T-helper 2 cell treated with Interferon-gamma antibody and Interleukin-4, amounts not matched to agents 100 ng/mL and 5 ng/mL, for 36 hours (primary cell): Measurements from ENCODE around the gene MAGI2. TPM values are rescaled to one million over a fixed set of nuclear protein-coding genes. Genes with fewer than 3 reads are reported as not detected.

Source experiments
- intact Hi-C: fragments of 100-400 bp; cut with micrococcal nuclease; formaldehyde crosslinking; loops from one replicate; pipeline ENCODE4 v1.15.1; 2023
- total RNA-seq: library from RNA; stranded (reverse); gene quantifications from 2 replicates; pipeline ENCODE4 v1.2.3, GENCODE V29; 2022

MAGI2 gene
- total RNA-seq, 1 donor from 2014 or later, result not detected

GRCh38 chr7:78438433-78438832 is 1015.0 kb downstream of the MAGI2 start:
- intact Hi-C loops, result no loop called here

DNA sequence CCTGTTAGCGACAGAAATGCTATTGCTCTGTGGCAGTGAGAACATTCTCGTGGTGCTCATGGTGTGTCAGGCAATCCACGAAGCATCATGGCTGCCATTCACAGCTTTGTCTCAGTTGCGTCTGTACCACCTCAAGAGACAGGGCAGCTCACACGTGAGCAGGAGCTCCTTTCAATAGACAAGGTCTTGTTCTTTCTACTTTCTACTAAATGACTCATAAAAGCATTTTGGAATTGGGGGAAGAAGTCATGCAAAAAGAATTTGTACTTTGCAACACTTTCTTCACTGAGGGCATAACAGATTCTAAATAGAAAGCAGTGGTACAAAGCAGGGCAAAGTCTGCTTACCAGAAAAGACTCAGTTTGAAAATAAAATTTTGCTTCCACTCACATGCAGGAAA is 1016.3 kb downstream of the MAGI2 start:
- intact Hi-C loops, result no loop called here

GRCh38 chr7:78435355-78435754 is 1018.1 kb downstream of the MAGI2 start:
- intact Hi-C loops, result no loop called here

GRCh38 chr7:78434281-78434680 is 1019.2 kb downstream of the MAGI2 start:
- intact Hi-C loops, result no loop called here

- intact Hi-C loops, result no loop called here
Observed at GRCh38 chr7:78433421-78433820, 1020.0 kb downstream of the MAGI2 start.

DNA sequence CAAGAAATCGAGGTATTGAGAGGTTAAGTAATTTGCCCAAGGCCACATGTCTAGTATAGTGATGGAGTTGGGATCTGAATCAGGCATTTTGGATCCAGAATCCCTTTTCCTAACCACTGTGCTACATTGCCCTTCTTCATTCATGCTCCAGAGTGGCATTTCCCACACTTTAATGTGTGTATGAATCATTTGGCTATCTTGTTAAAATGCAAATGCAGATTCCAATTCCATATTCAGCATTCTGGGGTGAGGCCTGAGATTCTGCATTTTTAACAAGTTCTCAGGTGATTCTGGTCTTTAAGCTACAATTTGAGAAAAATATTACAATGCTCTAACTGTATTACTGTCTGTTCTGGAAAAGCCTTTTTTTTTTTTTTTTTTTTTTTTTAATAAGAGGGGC is 1023.6 kb downstream of the MAGI2 start:
- intact Hi-C loops, result no loop called here

GRCh38 chr7:78427209-78427608 is 1026.3 kb downstream of the MAGI2 start:
- intact Hi-C loops, result no loop called here

DNA sequence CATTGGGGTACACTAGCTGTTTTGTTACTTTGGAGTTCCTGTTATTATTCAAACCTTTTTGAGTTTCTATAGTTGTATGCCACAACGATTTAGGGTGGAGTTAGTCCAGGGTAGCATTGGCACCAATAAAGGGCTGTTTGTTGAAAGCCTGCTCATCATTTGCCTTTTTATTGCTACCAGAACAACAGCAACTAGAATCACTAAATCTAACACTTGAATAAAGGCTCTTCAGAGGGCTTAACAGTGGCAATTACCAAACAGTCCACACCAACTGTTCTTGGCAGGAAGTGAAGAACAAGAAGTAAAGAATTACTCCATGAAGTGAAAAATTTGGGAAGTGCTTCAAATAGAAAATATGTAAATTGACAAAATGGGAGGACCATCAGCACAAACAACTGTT is 1033.5 kb downstream of the MAGI2 start:
- intact Hi-C loops, result no loop called here

GRCh38 chr7:78417180-78417853 is 1036.2 kb downstream of the MAGI2 start:
- intact Hi-C loops, result no loop called here

DNA sequence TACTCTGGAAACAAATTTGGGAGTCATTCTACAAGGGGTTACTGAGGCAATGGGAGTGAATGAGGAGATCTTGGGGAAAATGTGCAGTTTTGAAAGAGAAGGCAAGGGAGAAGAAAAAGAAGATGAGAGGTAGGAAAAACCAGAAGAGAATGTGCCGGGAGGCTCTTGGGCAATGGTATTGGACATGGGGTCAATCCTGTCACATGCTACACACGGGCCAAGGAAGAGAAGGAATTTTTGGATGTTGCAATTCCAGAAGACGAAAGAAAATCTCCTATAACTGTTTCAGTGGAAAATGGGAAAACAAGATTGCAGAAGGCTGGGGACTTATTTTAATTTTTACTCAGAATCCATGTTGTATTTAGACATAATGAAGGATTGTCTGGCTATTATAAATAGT is 1039.9 kb downstream of the MAGI2 start:
- intact Hi-C loops, result no loop called here

DNA sequence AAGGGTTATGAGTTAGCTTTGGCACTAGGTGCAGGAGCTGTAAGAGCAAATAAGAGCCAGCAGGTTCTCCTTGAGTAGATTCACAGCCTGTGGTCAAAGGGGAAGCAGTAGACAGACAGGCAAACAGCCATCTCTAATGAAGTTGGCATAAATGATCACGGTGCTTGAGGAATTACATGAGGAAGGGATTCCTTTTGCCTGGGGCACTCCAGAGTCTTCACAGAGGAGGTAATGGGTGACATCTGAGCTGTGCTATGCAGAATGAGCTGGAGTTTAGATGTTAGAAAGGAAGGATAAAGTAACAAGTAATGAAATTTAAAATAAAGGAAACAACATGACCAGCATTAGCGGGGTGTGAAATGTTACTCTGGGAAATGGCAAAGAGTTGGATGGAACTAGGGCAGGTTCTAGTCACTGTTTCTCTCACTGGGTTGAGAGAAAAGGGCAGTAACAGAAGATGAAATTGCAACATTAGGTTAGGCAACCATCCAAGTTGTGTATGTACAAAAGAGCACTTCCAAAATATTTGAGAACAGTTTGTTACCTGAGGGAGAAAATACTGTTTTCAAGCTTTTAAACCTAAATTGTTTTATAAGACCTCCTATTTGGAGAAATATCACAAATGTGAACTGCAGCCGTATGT is 1041.1 kb downstream of the MAGI2 start:
- intact Hi-C loops, result no loop called here

- intact Hi-C loops, result no loop called here
Observed at GRCh38 chr7:78407031-78407430, 1046.4 kb downstream of the MAGI2 start.

DNA sequence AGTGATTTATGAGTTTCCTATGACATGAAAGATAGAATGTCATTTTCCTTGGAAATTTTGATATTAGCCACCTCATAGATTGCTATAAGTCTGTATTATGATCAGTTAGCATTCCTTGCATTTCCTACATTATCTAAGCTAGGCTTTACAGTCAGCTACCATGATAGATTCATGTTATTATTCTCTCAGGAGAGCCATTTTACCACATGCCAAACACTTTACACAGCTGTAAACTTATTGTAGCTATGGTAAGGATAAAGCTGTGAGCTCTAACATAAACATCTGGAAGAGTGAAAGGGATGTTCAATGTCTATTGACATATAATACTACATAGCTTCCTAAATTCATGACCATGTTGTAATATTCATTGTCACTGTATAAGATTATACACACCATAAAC is 1046.9 kb downstream of the MAGI2 start:
- intact Hi-C loops, result no loop called here

GRCh38 chr7:78402096-78402495 is 1051.4 kb downstream of the MAGI2 start:
- intact Hi-C loops, result no loop called here

GRCh38 chr7:78400038-78400437 is 1053.4 kb downstream of the MAGI2 start:
- intact Hi-C loops, result no loop called here

DNA sequence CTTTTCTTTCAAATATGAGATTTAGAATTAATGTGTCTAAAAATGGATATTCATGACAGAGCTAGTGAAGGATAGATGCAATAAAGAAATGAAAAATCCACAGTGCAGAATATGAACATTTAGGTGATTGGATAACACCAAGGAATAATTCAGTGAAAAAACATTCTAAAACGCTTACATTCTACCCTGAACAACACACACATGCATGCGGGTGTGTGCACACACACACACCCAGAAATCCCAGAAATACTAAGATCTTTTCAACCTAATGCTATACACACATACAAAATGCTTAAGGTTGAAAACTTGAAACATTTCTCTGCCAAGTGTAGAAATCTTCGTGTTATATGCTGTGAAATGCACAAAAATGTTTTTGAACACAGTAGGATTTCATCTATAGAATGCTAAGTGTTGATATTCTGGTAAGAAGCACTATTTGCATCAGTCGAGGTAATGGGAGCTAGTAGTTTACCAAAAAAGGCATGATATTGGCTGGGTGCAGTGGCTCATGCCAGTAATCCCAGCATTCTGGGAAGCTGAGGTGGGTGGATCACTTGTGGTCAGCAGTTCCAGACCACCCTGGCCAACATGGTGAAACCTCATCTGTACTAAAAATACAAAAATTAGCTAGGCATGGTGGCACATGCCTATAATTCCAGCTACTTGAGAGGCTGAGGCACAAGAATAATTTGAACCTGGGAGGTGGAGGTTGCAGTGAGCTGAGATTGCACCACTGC is 1054.3 kb downstream of the MAGI2 start:
- intact Hi-C loops, result no loop called here

GRCh38 chr7:78398576-78398975 is 1054.9 kb downstream of the MAGI2 start:
- intact Hi-C loops, result no loop called here

DNA sequence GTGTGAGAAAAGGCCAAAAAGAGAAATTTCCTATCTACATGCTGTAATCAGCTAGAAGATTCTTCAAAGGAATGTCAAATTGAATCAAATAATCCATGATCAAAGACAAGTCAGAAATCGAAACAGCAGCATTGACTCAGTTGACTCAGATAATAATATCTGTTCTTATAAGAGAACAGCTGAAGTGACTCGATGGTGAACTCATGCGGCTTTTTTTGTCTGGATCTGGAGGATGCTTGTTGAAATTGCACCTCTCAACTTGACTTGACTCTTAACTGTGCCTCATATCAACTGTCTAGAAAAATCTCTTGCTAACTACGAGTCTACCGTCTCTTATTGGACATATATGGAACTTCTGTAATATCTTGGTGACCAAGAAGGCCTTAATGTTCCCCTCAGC is 1055.4 kb downstream of the MAGI2 start:
- intact Hi-C loops, result no loop called here

DNA sequence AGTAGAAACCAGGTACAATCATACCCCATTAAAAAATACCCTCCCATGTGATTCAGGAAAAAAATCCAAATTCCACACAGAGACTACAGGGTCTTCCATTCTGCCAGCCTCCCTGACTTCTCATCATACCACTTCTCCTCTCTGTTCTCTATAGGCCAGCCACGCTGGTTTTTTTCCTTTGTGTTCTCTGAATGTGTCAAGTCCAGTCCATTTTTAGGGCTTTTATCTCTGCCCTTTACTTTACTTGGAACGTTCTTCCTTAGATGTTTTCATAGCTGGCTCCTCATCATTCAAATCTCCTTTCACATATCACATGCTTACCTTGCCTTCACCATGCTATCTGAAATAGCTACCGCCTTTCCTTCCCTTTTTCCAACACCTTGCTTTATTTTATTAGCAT is 1057.3 kb downstream of the MAGI2 start:
- intact Hi-C loops, result no loop called here

DNA sequence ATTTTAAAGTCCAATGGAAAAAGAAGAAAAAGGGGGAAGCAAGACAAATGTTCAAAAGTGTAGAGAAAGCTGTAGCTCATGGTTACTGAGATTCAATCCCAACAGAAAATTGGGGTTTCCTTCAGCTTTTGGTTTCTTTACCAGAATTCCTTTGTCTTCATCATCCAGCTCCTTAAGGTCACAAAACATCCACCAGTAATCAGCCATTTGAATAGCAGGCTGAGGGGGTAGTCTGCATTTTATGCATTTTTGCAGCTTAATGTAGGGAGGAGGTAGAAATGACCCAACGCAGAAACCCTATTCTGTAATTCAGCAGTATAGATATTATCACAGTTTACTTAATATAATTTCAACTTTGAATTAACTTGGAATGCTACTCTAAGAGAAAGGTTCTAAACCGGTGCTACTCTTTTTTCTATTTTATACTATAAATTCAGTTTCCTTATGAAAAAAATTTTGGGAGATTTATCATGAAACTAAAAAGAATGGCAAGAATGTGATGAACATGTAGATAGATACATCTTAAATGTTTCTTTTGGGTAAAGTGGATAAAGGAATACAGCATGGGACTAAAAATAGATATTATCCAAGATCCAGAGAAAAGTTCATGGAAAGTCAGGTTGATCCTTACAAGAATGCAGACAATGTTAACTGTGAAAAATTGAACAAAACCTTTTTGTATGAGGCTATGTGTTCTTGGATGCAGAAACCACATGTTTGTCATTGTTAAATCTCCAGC is 1058.0 kb downstream of the MAGI2 start:
- intact Hi-C loops, result no loop called here

- intact Hi-C loops, result no loop called here
Observed at GRCh38 chr7:78389022-78389421, 1064.4 kb downstream of the MAGI2 start.

DNA sequence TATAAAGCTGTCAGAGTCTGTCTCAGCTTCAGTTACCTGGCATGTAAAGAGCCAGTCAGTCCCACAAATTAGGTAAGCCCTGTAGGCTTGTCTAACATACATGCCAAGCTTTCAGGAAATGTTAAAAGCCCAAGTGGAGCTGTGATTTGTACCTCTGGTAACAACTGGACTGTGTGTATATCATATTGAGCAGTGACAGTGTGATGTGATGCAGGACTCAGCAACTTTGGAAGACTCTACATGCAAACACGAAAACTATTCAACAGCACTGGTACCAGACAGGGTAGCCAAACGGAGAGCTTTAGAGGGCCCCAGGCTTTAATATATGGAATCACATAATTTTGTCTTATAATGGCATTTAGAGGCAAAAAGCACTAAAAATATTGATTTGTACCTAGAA is 1066.9 kb downstream of the MAGI2 start:
- intact Hi-C loops, result no loop called here
